GM12875 (cell line): ENCODE measurements around the gene AXIN1.
"Not testable (repeated sequence)": the region's sequence is repeated elsewhere in the genome, so short reads cannot be mapped to it uniquely, and the experiment has no call there.

Experiments used
- H3K4me3 ChIP-seq: one replicate; pipeline ENCODE4 v1.5.1; 2011; ENCODE audit warnings: low read depth, low read length, control low read depth
- TF ChIP-seq, protein P1 (sequence below): IDR thresholded peaks from 2 replicates; pipeline ENCODE4 v1.5.1; 2011; ENCODE audit warnings: low read depth, mild to moderate bottlenecking, control low read depth, inconsistent platforms, low read length, moderate library complexity, borderline replicate concordance; ENCODE audit not compliant: insufficient read depth

AXIN1 gene

GRCh38 chr16:270381-271255 is 81.9 kb downstream of the AXIN1 start:
- TF ChIP-seq, protein P1, sequence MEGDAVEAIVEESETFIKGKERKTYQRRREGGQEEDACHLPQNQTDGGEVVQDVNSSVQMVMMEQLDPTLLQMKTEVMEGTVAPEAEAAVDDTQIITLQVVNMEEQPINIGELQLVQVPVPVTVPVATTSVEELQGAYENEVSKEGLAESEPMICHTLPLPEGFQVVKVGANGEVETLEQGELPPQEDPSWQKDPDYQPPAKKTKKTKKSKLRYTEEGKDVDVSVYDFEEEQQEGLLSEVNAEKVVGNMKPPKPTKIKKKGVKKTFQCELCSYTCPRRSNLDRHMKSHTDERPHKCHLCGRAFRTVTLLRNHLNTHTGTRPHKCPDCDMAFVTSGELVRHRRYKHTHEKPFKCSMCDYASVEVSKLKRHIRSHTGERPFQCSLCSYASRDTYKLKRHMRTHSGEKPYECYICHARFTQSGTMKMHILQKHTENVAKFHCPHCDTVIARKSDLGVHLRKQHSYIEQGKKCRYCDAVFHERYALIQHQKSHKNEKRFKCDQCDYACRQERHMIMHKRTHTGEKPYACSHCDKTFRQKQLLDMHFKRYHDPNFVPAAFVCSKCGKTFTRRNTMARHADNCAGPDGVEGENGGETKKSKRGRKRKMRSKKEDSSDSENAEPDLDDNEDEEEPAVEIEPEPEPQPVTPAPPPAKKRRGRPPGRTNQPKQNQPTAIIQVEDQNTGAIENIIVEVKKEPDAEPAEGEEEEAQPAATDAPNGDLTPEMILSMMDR, result no peak
- H3K4me3 ChIP-seq, result no peak overlapping the region

DNA sequence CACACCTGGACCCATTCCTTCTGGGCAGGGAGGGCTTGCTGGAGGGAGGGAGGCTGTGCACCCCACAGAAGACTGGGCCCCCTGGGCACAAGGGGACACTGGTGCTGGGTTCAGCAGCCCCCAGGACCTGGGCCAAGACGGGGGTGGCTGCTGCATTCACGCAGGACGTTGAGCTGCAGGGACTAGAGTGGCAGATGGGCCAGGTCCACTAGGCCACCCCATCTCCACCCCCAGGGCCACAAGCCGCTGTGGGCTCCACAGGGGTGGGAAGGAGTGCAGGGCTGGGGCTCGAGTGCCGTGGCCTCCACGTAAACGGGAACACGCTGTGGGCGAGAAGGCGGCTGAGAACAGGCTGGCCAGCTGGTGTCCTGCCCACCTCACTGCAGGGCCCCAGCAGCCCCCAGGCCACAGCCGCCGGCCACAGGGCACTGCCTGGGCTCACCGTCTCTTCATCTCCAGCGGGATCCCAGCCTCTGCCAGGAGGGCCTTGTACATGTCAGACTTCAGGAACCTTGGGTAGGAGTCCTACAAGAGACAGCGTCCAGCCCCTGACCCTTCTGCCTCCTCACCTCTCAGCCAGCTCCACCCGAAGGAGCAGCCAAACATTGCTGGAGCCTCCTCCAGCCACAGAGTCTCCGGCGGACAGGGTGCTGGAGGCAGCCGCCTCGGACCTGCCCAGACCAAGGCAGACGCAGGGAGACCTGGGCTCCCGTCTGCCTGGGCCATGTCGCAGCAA is 83.3 kb downstream of the AXIN1 start:
- TF ChIP-seq, protein P1, result no peak
- H3K4me3 ChIP-seq, result no peak overlapping the region

GRCh38 chr16:268141-269053 is 84.1 kb downstream of the AXIN1 start:
- TF ChIP-seq, protein P1, result no peak
- no peak overlapping the region for H3K4me3 ChIP-seq

DNA sequence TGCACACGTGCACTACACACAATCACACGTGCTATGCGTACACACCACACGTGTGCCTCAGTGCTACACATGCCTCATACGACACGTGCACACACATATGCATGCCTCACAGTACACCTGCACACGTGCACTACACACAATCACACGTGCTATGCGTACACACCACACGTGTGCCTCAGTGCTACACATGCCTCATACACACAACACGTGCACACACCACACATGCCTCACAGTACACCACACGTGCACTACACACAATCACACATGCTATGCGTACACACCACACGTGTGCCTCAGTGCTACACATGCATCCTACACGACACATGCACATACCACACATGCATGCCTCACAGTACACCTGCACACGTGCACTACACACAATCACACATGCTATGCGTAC is 85.0 kb downstream of the AXIN1 start:
- not testable (repeated sequence) for H3K4me3 ChIP-seq

DNA sequence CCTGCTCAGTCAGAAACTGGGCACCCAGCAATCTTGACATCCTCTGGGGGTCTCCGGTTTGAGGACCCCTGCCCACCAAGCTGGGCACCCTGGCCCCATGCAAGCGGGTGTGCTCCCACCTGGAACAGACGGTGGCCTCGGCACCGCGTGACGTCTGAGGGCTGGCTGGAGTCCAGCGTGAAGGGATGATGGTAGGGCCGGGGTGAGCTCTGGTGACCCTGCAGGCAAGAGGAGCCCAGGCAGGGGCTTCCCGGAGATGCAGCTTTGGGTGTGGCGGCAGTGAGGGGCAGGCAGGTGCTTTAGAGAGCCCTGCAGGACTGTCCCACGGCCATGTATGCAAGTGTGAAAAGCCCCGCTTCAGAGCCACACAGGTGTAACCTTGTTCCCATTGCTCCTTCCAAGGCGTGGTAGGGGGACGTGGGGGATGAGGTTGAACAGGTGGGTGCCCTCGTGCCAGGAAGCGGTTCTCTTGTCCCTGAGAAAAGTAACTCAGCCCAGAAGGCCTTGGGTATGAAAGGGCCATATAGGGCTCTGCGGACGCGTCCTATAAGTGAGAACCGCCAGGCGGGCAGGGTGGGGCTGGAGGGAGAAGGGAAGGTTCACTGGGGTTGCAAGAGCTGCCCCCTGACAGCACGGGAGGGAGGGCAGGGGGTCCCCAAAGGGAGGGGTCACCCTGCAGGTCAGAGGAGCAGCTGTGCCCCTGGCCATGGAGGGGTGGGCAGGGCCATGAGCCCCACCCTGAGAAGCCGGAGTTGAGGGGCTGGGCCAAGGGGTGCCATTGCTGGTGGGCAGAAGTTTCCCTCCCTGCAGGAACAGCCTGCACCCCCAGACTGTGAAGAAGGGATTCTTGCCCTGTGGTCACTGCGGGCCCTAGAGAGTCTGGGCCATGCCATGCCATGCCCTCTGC is 86.0 kb downstream of the AXIN1 start:
- TF ChIP-seq, protein P1, result no peak
- H3K4me3 ChIP-seq, result no peak overlapping the region

GRCh38 chr16:265711-266110 is 86.8 kb downstream of the AXIN1 start:
- TF ChIP-seq, protein P1, result no peak
- no peak overlapping the region for H3K4me3 ChIP-seq
